Measurements from ENCODE around the gene TJAP1. TPM values are rescaled to one million over a fixed set of nuclear protein-coding genes. Genes with fewer than 3 reads are reported as not detected.

Gene TJAP1
- total RNA-seq, 2 experiments from 2014 or later: 23.6 to 24.4 TPM

DNA sequence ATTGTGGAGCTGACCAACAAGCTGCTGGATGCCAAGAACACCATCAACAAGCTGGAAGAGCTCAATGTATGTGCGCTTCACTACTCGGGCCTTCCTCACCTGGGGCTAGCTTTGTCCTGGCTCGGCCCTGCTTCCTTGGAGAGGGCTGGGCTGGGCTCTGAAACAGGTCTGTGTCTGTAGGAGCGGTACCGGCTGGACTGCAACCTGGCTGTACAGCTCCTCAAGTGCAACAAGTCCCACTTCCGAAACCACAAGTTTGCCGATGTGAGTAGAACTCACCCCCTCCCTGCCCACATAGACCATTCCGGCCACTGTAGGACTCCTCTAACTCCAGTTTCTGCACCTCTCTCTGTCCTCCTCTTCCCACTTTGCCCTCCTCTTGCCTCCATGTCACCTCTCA, 26.1 kb downstream of the TJAP1 start:
- ChIA-PET CTCF (no interaction called here), POLR2A (interaction anchor here (0.9 kb wide), 1 partner anchor 48 kb away, joined by 4 read pairs; the partner anchor contains the start of gene DLK2)
- H3K27me3 Mint-ChIP-seq: peaks cover 13% of the 10 kb centered on the region
- no peaks in the 10 kb centered on the region for H3K9me3 Mint-ChIP-seq
- H3K4me3 Mint-ChIP-seq: no peak overlapping the region
- Histone ChIP-seq H3K27me3 (ENCODE audit: control insufficient read depth in 1 of 2, insufficient read depth in 2 of 2, low read length in 2 of 2) (peaks cover 9 to 10% of the 10 kb centered on the region in 2 experiments), H3K4me3 (ENCODE audit: low read length) (no peak overlapping the region), H3K27ac (ENCODE audit: low read depth in 1 of 2, low read length in 2 of 2) (no peak overlapping the region), H3K9me3 (ENCODE audit: control insufficient read depth in 1 of 2, insufficient read depth in 1 of 2, low read length in 2 of 2) (no peaks in the 10 kb centered on the region), H3K4me1 (ENCODE audit: insufficient read depth, low read length) (peaks cover 14% of the 10 kb centered on the region), H3K36me3 (ENCODE audit: insufficient read depth, low read length) (peaks cover 66% of the 10 kb centered on the region)
- peaks cover 6% of the 10 kb centered on the region for H3K4me1 Mint-ChIP-seq (ENCODE audit: low read depth)
- H3K36me3 Mint-ChIP-seq (ENCODE audit: low read depth): peaks cover 73% of the 10 kb centered on the region
- DNase-seq (no peak), ATAC-seq (ENCODE audit: poor library complexity) (no peak)
- no peak for TF ChIP-seq CTCF (IDR thresholded peaks at IDR 0.05)
- intact Hi-C loops (cut with DNase I, micrococcal nuclease): loop anchor here in 1 of 2 experiments (10.0 kb wide), 1 partner anchor 599 kb away; no protein-coding TSS in a partner anchor
- no peak overlapping the region for H3K27ac Mint-ChIP-seq

GRCh38 chr6:43504756-43505593, 27.6 kb downstream of the TJAP1 start:
- no peak for DNase-seq
- H3K36me3 ChIP-seq (ENCODE audit: insufficient read depth, low read length): peaks cover 51% of the 10 kb centered on the region
- Mint-ChIP-seq H3K27me3 (peaks cover 23% of the 10 kb centered on the region), H3K36me3 (ENCODE audit: low read depth) (peaks cover 66% of the 10 kb centered on the region), H3K4me3 (no peak overlapping the region), H3K4me1 (ENCODE audit: low read depth) (peaks cover 15% of the 10 kb centered on the region), H3K9me3 (no peaks in the 10 kb centered on the region), H3K27ac (no peak overlapping the region)
- peaks cover 21% of the 10 kb centered on the region for H3K4me1 ChIP-seq (ENCODE audit: insufficient read depth, low read length)
- ATAC-seq (ENCODE audit: poor library complexity): no peak
- CTCF ChIA-PET: interaction anchor here (0.7 to 1.0 kb wide), 2 partner anchors 18 to 264 kb away, joined by 3 read pairs; no protein-coding TSS in a partner anchor
- H3K4me3 ChIP-seq (ENCODE audit: low read length): no peak overlapping the region
- peaks cover 20% of the 10 kb centered on the region in 2 experiments for H3K27me3 ChIP-seq (ENCODE audit: control insufficient read depth in 1 of 2, insufficient read depth in 2 of 2, low read length in 2 of 2)
- TF ChIP-seq CTCF (IDR thresholded peaks at IDR 0.05): no peak
- POLR2A ChIA-PET: interaction anchor here (0.9 to 1.3 kb wide), 2 partner anchors 49 to 136 kb away, joined by 3 to 4 read pairs; partner anchors contain the start of gene DLK2
- intact Hi-C loops (cut with DNase I, micrococcal nuclease): loop anchor here (5.0 to 10.0 kb wide), 5 partner anchors 118 to 600 kb away; partner anchors contain the start of gene ZNF318 (in 2 of the 2)
- no peaks in the 10 kb centered on the region for H3K9me3 ChIP-seq (ENCODE audit: control insufficient read depth in 1 of 2, insufficient read depth in 1 of 2, low read length in 2 of 2)
- H3K27ac ChIP-seq (ENCODE audit: low read depth in 1 of 2, low read length in 2 of 2): no peak overlapping the region

GRCh38 chr6:43505718-43506117, 28.3 kb downstream of the TJAP1 start:
- no peak for TF ChIP-seq CTCF (IDR thresholded peaks at IDR 0.05)
- no peak overlapping the region for H3K4me3 Mint-ChIP-seq
- peaks cover 23% of the 10 kb centered on the region for H3K27me3 Mint-ChIP-seq
- peaks cover 15% of the 10 kb centered on the region for H3K4me1 Mint-ChIP-seq (ENCODE audit: low read depth)
- ATAC-seq (ENCODE audit: poor library complexity) (no peak), DNase-seq (no peak)
- Histone ChIP-seq H3K9me3 (ENCODE audit: control insufficient read depth in 1 of 2, insufficient read depth in 1 of 2, low read length in 2 of 2) (no peaks in the 10 kb centered on the region), H3K4me1 (ENCODE audit: insufficient read depth, low read length) (peaks cover 26% of the 10 kb centered on the region), H3K27ac (ENCODE audit: low read depth in 1 of 2, low read length in 2 of 2) (no peak overlapping the region), H3K36me3 (ENCODE audit: insufficient read depth, low read length) (peaks cover 44% of the 10 kb centered on the region), H3K27me3 (ENCODE audit: control insufficient read depth in 1 of 2, insufficient read depth in 2 of 2, low read length in 2 of 2) (peaks cover 20% of the 10 kb centered on the region in 2 experiments), H3K4me3 (ENCODE audit: low read length) (no peak overlapping the region)
- H3K36me3 Mint-ChIP-seq (ENCODE audit: low read depth): peaks cover 60% of the 10 kb centered on the region
- intact Hi-C loops (cut with DNase I, micrococcal nuclease): loop anchor here (1.0 to 10.0 kb wide), 7 partner anchors 51 to 601 kb away; partner anchors contain the start of gene ZNF318 (in 2 of the 2)
- ChIA-PET POLR2A (interaction anchor here (0.7 to 1.4 kb wide), 4 partner anchors 32 to 473 kb away, joined by 3 to 4 read pairs (median 4); partner anchors contain the start of gene DLK2), CTCF (interaction anchor here (0.7 to 2.7 kb wide), 14 partner anchors 10 to 276 kb away, joined by 3 to 13 read pairs (median 4); partner anchors contain the start of genes ABCC10, DLK2, DNPH1 and POLR1C)
- H3K9me3 Mint-ChIP-seq: no peaks in the 10 kb centered on the region
- H3K27ac Mint-ChIP-seq: no peak overlapping the region

Measured in CD4-positive, alpha-beta T cell (primary cell).